ENCODE measurements around the gene SLC51A.

SLC51A gene

DNA sequence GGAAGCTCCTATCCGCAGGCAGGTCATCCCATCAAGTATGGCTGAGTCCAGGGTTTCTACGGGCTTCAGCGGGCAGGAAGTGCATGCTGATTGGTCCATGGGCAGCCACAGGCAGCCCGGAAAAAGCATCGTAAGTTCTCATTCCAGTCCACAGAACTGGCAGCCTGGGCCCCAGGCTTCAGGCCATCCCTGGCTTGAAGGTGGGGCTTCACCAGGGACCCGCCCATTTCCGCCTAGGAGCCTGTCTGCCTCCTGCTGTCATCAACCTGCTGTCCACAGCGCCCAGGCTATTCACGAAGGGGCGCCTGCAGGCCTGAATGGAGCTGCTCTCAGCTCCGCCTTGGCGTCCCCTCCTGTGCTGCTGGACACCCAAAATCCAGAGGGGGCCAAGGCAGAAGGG, 57.3 kb downstream of the SLC51A start:
- Histone ChIP-seq H2BK5ac (ENCODE audit: low read depth, low read length, poor library complexity, severe bottlenecking) (no peak overlapping the region), H2BK12ac (ENCODE audit: low read length in 2 of 2) (no peak overlapping the region), H2BK120ac (ENCODE audit: low read depth, low read length) (no peak overlapping the region), H4K8ac (ENCODE audit: low read length) (peak overlapping the region; percentile 65), H2AK5ac (ENCODE audit: low read length, severe bottlenecking) (no peak overlapping the region), H3K9me3 (ENCODE audit: control insufficient read depth, low read length) (no peaks in the 10 kb centered on the region), H3K4me2 (ENCODE audit: low read length, poor library complexity, severe bottlenecking) (no peak overlapping the region), H3K23ac (ENCODE audit: low read length in 2 of 2) (no peak overlapping the region), H2AFZ (ENCODE audit: low read depth, low read length) (no peak overlapping the region), H3K36me3 (ENCODE audit: control insufficient read depth in 1 of 2, insufficient read depth in 2 of 2, low read depth in 1 of 2, low read length in 2 of 2) (peaks cover 23 to 34% of the 10 kb centered on the region in 2 experiments), H3K4me1 (ENCODE audit: control insufficient read depth, insufficient read depth, low read depth, low read length) (peaks cover 11% of the 10 kb centered on the region), H3K14ac (ENCODE audit: low read length in 2 of 2) (no peak overlapping the region), H3K4me3 (ENCODE audit: insufficient read depth in 1 of 2, low read depth in 1 of 2, low read length in 2 of 2) (no peak overlapping the region), H3K27me3 (ENCODE audit: control insufficient read depth in 1 of 2, insufficient read depth in 1 of 2, low read length in 2 of 2) (no peaks in the 10 kb centered on the region), H3K27ac (ENCODE audit: low read length, poor library complexity, severe bottlenecking) (no peak overlapping the region), H3K18ac (ENCODE audit: low read depth in 1 of 2, low read length in 2 of 2) (no peak overlapping the region), H3K79me1 (replicated peaks; ENCODE audit: low read length, poor library complexity, severe bottlenecking) (peaks cover 22% of the 10 kb centered on the region), H3K4ac (ENCODE audit: low read depth in 1 of 2, low read length in 2 of 2) (no peak overlapping the region), H2BK15ac (ENCODE audit: low read depth, poor library complexity, severe bottlenecking) (no peak overlapping the region), H3K9ac (ENCODE audit: low read length) (no peak overlapping the region), H4K91ac (ENCODE audit: low read length) (no peak overlapping the region)
- 70% methylated on average over 12 of the region's 12 CpGs for WGBS
- DNase-seq, result no peak

GRCh38 chr3:196274585-196274984, 58.3 kb downstream of the SLC51A start:
- WGBS, result 96% methylated on average over 4 of the region's 5 CpGs
- Histone ChIP-seq H2BK15ac (ENCODE audit: low read depth, poor library complexity, severe bottlenecking) (no peak overlapping the region), H2AFZ (ENCODE audit: low read depth, low read length) (no peak overlapping the region), H3K4me2 (ENCODE audit: low read length, poor library complexity, severe bottlenecking) (no peak overlapping the region), H3K27ac (ENCODE audit: low read length, poor library complexity, severe bottlenecking) (no peak overlapping the region), H4K8ac (ENCODE audit: low read length) (no peak overlapping the region), H3K4ac (ENCODE audit: low read depth in 1 of 2, low read length in 2 of 2) (no peak overlapping the region), H3K4me1 (ENCODE audit: control insufficient read depth, insufficient read depth, low read depth, low read length) (peaks cover 9% of the 10 kb centered on the region), H3K9me3 (ENCODE audit: control insufficient read depth, low read length) (no peaks in the 10 kb centered on the region), H3K18ac (ENCODE audit: low read depth in 1 of 2, low read length in 2 of 2) (no peak overlapping the region), H3K23ac (ENCODE audit: low read length in 2 of 2) (no peak overlapping the region), H2BK120ac (ENCODE audit: low read depth, low read length) (no peak overlapping the region), H3K14ac (ENCODE audit: low read length in 2 of 2) (no peak overlapping the region), H2BK5ac (ENCODE audit: low read depth, low read length, poor library complexity, severe bottlenecking) (no peak overlapping the region), H3K79me1 (replicated peaks; ENCODE audit: low read length, poor library complexity, severe bottlenecking) (peaks cover 21% of the 10 kb centered on the region), H3K36me3 (ENCODE audit: control insufficient read depth in 1 of 2, insufficient read depth in 2 of 2, low read depth in 1 of 2, low read length in 2 of 2) (peaks cover 20 to 25% of the 10 kb centered on the region in 2 experiments), H4K91ac (ENCODE audit: low read length) (no peak overlapping the region), H2AK5ac (ENCODE audit: low read length, severe bottlenecking) (no peak overlapping the region), H3K9ac (ENCODE audit: low read length) (peak overlapping the region; percentile 12), H3K4me3 (ENCODE audit: insufficient read depth in 1 of 2, low read depth in 1 of 2, low read length in 2 of 2) (no peak overlapping the region), H2BK12ac (ENCODE audit: low read length in 2 of 2) (no peak overlapping the region), H3K27me3 (ENCODE audit: control insufficient read depth in 1 of 2, insufficient read depth in 1 of 2, low read length in 2 of 2) (no peaks in the 10 kb centered on the region)
- peak; percentile 41 for DNase-seq

DNA sequence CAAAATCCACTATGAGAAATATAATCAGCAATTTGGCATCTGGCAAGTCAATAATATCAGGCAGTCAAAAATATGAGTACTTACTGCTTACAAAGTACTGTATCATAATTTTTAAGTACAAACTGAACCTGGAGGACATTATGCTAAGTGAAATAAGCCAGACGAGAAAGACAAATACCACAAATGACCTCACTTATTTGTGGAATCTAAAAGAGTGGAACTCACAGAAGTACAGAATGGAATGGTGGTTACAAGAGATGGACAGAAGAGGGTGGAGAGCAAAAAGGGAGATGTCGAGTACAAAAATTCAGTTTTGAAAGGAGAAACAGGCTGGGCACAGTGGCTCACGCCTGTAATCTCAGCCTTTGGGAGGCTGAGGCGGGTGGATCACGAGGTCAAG, 58.8 kb downstream of the SLC51A start:
- no peak overlapping the region for H2BK12ac ChIP-seq (ENCODE audit: low read length in 2 of 2)
- H2BK5ac ChIP-seq (ENCODE audit: low read depth, low read length, poor library complexity, severe bottlenecking), result no peak overlapping the region
- H3K27ac ChIP-seq (ENCODE audit: low read length, poor library complexity, severe bottlenecking), result no peak overlapping the region
- H3K23ac ChIP-seq (ENCODE audit: low read length in 2 of 2), result no peak overlapping the region
- H2AFZ ChIP-seq (ENCODE audit: low read depth, low read length), result no peak overlapping the region
- no peak overlapping the region for H3K4me3 ChIP-seq (ENCODE audit: insufficient read depth in 1 of 2, low read depth in 1 of 2, low read length in 2 of 2)
- 86% methylated on average over 3 of the region's 5 CpGs for WGBS
- no peak overlapping the region for H2BK120ac ChIP-seq (ENCODE audit: low read depth, low read length)
- peaks cover 9% of the 10 kb centered on the region for H3K4me1 ChIP-seq (ENCODE audit: control insufficient read depth, insufficient read depth, low read depth, low read length)
- no peak overlapping the region for H3K4me2 ChIP-seq (ENCODE audit: low read length, poor library complexity, severe bottlenecking)
- H3K18ac ChIP-seq (ENCODE audit: low read depth in 1 of 2, low read length in 2 of 2), result no peak overlapping the region
- H4K91ac ChIP-seq (ENCODE audit: low read length), result no peak overlapping the region
- H3K4ac ChIP-seq (ENCODE audit: low read depth in 1 of 2, low read length in 2 of 2), result no peak overlapping the region
- DNase-seq, result peak; percentile 31
- H2BK15ac ChIP-seq (ENCODE audit: low read depth, poor library complexity, severe bottlenecking), result no peak overlapping the region
- no peaks in the 10 kb centered on the region for H3K9me3 ChIP-seq (ENCODE audit: control insufficient read depth, low read length)
- peaks cover 22% of the 10 kb centered on the region for H3K79me1 ChIP-seq (replicated peaks; ENCODE audit: low read length, poor library complexity, severe bottlenecking)
- H3K36me3 ChIP-seq (ENCODE audit: control insufficient read depth in 1 of 2, insufficient read depth in 2 of 2, low read depth in 1 of 2, low read length in 2 of 2), result peaks cover 20% of the 10 kb centered on the region in 2 experiments
- no peaks in the 10 kb centered on the region for H3K27me3 ChIP-seq (ENCODE audit: control insufficient read depth in 1 of 2, insufficient read depth in 1 of 2, low read length in 2 of 2)
- H2AK5ac ChIP-seq (ENCODE audit: low read length, severe bottlenecking), result no peak overlapping the region
- no peak overlapping the region for H3K14ac ChIP-seq (ENCODE audit: low read length in 2 of 2)
- no peak overlapping the region for H3K9ac ChIP-seq (ENCODE audit: low read length)
- no peak overlapping the region for H4K8ac ChIP-seq (ENCODE audit: low read length)

GRCh38 chr3:196280689-196281440, 64.5 kb downstream of the SLC51A start:
- H3K4ac ChIP-seq (ENCODE audit: low read depth in 1 of 2, low read length in 2 of 2), result peak overlapping the region in 1 of 2 experiments; percentile 35
- no peak overlapping the region for H2AK5ac ChIP-seq (ENCODE audit: low read length, severe bottlenecking)
- H4K8ac ChIP-seq (ENCODE audit: low read length), result no peak overlapping the region
- no peak overlapping the region for H3K18ac ChIP-seq (ENCODE audit: low read depth in 1 of 2, low read length in 2 of 2)
- peaks cover 4% of the 10 kb centered on the region for H3K79me1 ChIP-seq (replicated peaks; ENCODE audit: low read length, poor library complexity, severe bottlenecking)
- H2AFZ ChIP-seq (ENCODE audit: low read depth, low read length), result no peak overlapping the region
- H3K9me3 ChIP-seq (ENCODE audit: control insufficient read depth, low read length), result no peaks in the 10 kb centered on the region
- H4K91ac ChIP-seq (ENCODE audit: low read length), result no peak overlapping the region
- H2BK5ac ChIP-seq (ENCODE audit: low read depth, low read length, poor library complexity, severe bottlenecking), result no peak overlapping the region
- no peak overlapping the region for H3K23ac ChIP-seq (ENCODE audit: low read length in 2 of 2)
- H2BK12ac ChIP-seq (ENCODE audit: low read length in 2 of 2), result no peak overlapping the region
- H3K14ac ChIP-seq (ENCODE audit: low read length in 2 of 2), result no peak overlapping the region
- DNase-seq, result no peak
- no peak overlapping the region for H2BK120ac ChIP-seq (ENCODE audit: low read depth, low read length)
- no peak overlapping the region for H3K4me2 ChIP-seq (ENCODE audit: low read length, poor library complexity, severe bottlenecking)
- H3K27ac ChIP-seq (ENCODE audit: low read length, poor library complexity, severe bottlenecking), result no peak overlapping the region
- no peak overlapping the region for H2BK15ac ChIP-seq (ENCODE audit: low read depth, poor library complexity, severe bottlenecking)
- peaks cover 0 to 13% of the 10 kb centered on the region in 2 experiments for H3K36me3 ChIP-seq (ENCODE audit: control insufficient read depth in 1 of 2, insufficient read depth in 2 of 2, low read depth in 1 of 2, low read length in 2 of 2)
- H3K4me1 ChIP-seq (ENCODE audit: control insufficient read depth, insufficient read depth, low read depth, low read length), result peaks cover 3% of the 10 kb centered on the region
- WGBS, result 98% methylated on average over 7 of the region's 7 CpGs
- H3K4me3 ChIP-seq (ENCODE audit: insufficient read depth in 1 of 2, low read depth in 1 of 2, low read length in 2 of 2), result no peak overlapping the region
- no peaks in the 10 kb centered on the region for H3K27me3 ChIP-seq (ENCODE audit: control insufficient read depth in 1 of 2, insufficient read depth in 1 of 2, low read length in 2 of 2)
- peak overlapping the region; percentile 9 for H3K9ac ChIP-seq (ENCODE audit: low read length)

All from mesenchymal stem cell (in vitro differentiated cells and primary cell).